HCT116 (cell line): Measurements from ENCODE around the gene AMPD3. TPM values are rescaled to one million over a fixed set of nuclear protein-coding genes. Genes with fewer than 3 reads are reported as not detected.

Source experiments
- ATAC-seq: fragments of 200-7000 bp; cut with Tn5 transposase; 2 replicates; pipeline ENCODE4 v1.9.1; 2020; ENCODE audit warnings: mild to moderate bottlenecking, moderate library complexity
- BruUV-seq: library from RNA; stranded (reverse); fragments of 400-500 nt; replicated peaks from 2 replicates; lab custom pipeline; 2021; lab: Mats Ljungman, UMichigan
- CTCF ChIA-PET: fragments of 300-600 bp; sonication (Branson Sonifier 250); formaldehyde crosslinking; loops from one replicate; lab custom pipeline; 2021; ENCODE audit warnings: antibody characterized with exemption; lab: Charles Lee
- POLR2A ChIA-PET: fragments of 300-600, 350-600 bp; sonication (Branson Sonifier 250); formaldehyde crosslinking; loops from one replicate; lab custom pipeline; 2021; ENCODE audit warnings: antibody characterized with exemption; lab: Charles Lee
- RAD21 ChIA-PET, 2 experiments: fragments of 300-600 bp; sonication (Branson Sonifier 250); formaldehyde crosslinking; loops; one replicate each; lab custom pipeline; 2023; ENCODE audit warnings: low total read pairs in 2 of 2; ENCODE audit not compliant: uncharacterized antibody in 2 of 2, unreplicated experiment in 2 of 2, low non-redundant PET in 1 of 2; lab: Charles Lee
- DNase-seq: peaks from one replicate; pipeline ENCODE4 v3.0.0-alpha.2; 2010; ENCODE audit warnings: low read depth, low spot score
- H2AFZ ChIP-seq: fragments of 200-600 bp; shearing (Covaris generic), sonication (generic); 2 replicates; pipeline ENCODE4 v1.6.1; 2017; ENCODE audit warnings: low read depth, mixed run types, mixed read lengths, antibody characterized with exemption, low read length; ENCODE audit not compliant: poor library complexity, severe bottlenecking
- H3K27ac ChIP-seq: 2 replicates; pipeline ENCODE4 v1.5.1; 2012; ENCODE audit warnings: low read depth, low read length
- H3K27me3 ChIP-seq: fragments of 200-600 bp; sonication (generic); 2 replicates; pipeline ENCODE4 v1.6.1; 2016; ENCODE audit warnings: mixed run types, low read length, mixed read lengths; ENCODE audit not compliant: insufficient read depth
- H3K36me3 ChIP-seq, 2 experiments: fragments of 200-500 bp in 1 of 2; fragments of 200-600 bp in 1 of 2; sonication (Bioruptor generic) in 1 of 2; sonication (generic) in 1 of 2; 2 replicates each; pipeline versions ENCODE4 v1.5.1 to v1.6.1; 2014 to 2016; ENCODE audit warnings: low read length in 2 of 2, inconsistent platforms in 1 of 2, mixed read lengths in 1 of 2, mixed run types in 1 of 2; ENCODE audit not compliant: insufficient read depth in 2 of 2, control insufficient read depth in 1 of 2
- H3K4me1 ChIP-seq, 2 experiments: fragments of 200-600 bp in 1 of 2; sonication (generic) in 1 of 2; 2 replicates each; pipeline versions ENCODE4 v1.5.1 to v1.6.1; 2012 to 2017; ENCODE audit warnings: low read length in 2 of 2, inconsistent platforms in 1 of 2, mild to moderate bottlenecking in 1 of 2, mixed read lengths in 1 of 2, mixed run types in 1 of 2, moderate library complexity in 1 of 2; ENCODE audit not compliant: insufficient read depth in 2 of 2, control insufficient read depth in 1 of 2
- H3K4me2 ChIP-seq: fragments of 200-600 bp; sonication (generic); 2 replicates; pipeline ENCODE4 v1.6.1; 2017; ENCODE audit warnings: mixed run types, low read length, mixed read lengths
- H3K4me3 ChIP-seq, 2 experiments: fragments of 200-600 bp in 1 of 2; sonication (generic) in 1 of 2; replicated peaks in 1 of 2; 2 replicates each; pipeline ENCODE4 v1.5.1; 2011 to 2016; ENCODE audit warnings: low read length in 2 of 2, control low read depth in 1 of 2, low read depth in 1 of 2, mild to moderate bottlenecking in 1 of 2, mixed read lengths in 1 of 2, mixed run types in 1 of 2
- H3K79me2 ChIP-seq: fragments of 200-600 bp; sonication (generic); 2 replicates; pipeline ENCODE4 v1.6.1; 2017; ENCODE audit warnings: mild to moderate bottlenecking, mixed run types, low read length, moderate library complexity, mixed read lengths; ENCODE audit not compliant: insufficient read depth
- H3K9ac ChIP-seq: fragments of 200-600 bp; sonication (generic); 2 replicates; pipeline ENCODE4 v1.6.1; 2016; ENCODE audit warnings: low read length, mixed read lengths
- H3K9me2 ChIP-seq: fragments of 200-600 bp; sonication (generic), shearing (Covaris generic); 2 replicates; pipeline ENCODE4 v1.6.1; 2017; ENCODE audit warnings: mixed run types, mild to moderate bottlenecking, moderate library complexity; ENCODE audit not compliant: insufficient read depth
- H3K9me3 ChIP-seq, 2 experiments: fragments of 200-500 bp in 1 of 2; fragments of 200-600 bp in 1 of 2; sonication (Bioruptor generic) in 1 of 2; sonication (generic) in 1 of 2; 2 replicates each; pipeline ENCODE4 v1.6.1; 2014 to 2017; ENCODE audit warnings: low read length in 2 of 2, mixed read lengths in 2 of 2, inconsistent platforms in 1 of 2, low read depth in 1 of 2, mild to moderate bottlenecking in 1 of 2, mixed run types in 1 of 2, moderate library complexity in 1 of 2; ENCODE audit not compliant: control insufficient read depth in 1 of 2, insufficient read depth in 1 of 2
- H4K20me1 ChIP-seq: fragments of 200-600 bp; sonication (generic), shearing (Covaris generic); 2 replicates; pipeline ENCODE4 v1.6.1; 2017; ENCODE audit warnings: mixed run types, mild to moderate bottlenecking, moderate library complexity; ENCODE audit not compliant: insufficient read depth
- CEBPB ChIP-seq: IDR thresholded peaks from 2 replicates; pipeline ENCODE4 v1.6.1; 2012; ENCODE audit warnings: low read depth
- ELF1 ChIP-seq: IDR thresholded peaks from 2 replicates; pipeline ENCODE4 v1.6.1; 2012; ENCODE audit warnings: low read depth, borderline replicate concordance
- EZH2 ChIP-seq: fragments of 200-600 bp; sonication (generic); IDR thresholded peaks from 2 replicates; pipeline ENCODE4 v1.6.1; 2017; ENCODE audit warnings: antibody characterized with exemption, mixed run types
- EZH2phosphoT487 ChIP-seq: fragments of 200-600 bp; IDR thresholded peaks from 2 replicates; pipeline ENCODE4 v1.6.1; 2018; ENCODE audit warnings: antibody characterized with exemption, borderline replicate concordance
- FOSL1 ChIP-seq: IDR thresholded peaks from 2 replicates; pipeline ENCODE4 v1.6.1; 2012; ENCODE audit warnings: low read depth
- MAX ChIP-seq: IDR thresholded peaks from 2 replicates; pipeline ENCODE4 v1.6.1; 2012
- POLR2A ChIP-seq: IDR thresholded peaks from 2 replicates; pipeline ENCODE4 v1.7.0; 2011; ENCODE audit warnings: borderline replicate concordance; ENCODE audit not compliant: insufficient read depth, insufficient read length; ENCODE audit errors: extremely low read depth
- POLR2AphosphoS5 ChIP-seq: IDR thresholded peaks from 2 replicates; pipeline ENCODE4 v1.6.1; 2011; ENCODE audit warnings: mild to moderate bottlenecking, low read depth, low read length, moderate library complexity
- RAD21 ChIP-seq: IDR thresholded peaks from 2 replicates; pipeline ENCODE4 v1.6.1; 2012; ENCODE audit warnings: low read depth, mild to moderate bottlenecking
- REST ChIP-seq: IDR thresholded peaks from 2 replicates; pipeline ENCODE4 v1.6.1; 2012; ENCODE audit warnings: low read depth
- SP1 ChIP-seq: IDR thresholded peaks from 2 replicates; pipeline ENCODE4 v1.6.1; 2012; ENCODE audit warnings: low read depth
- YY1 ChIP-seq: IDR thresholded peaks from 2 replicates; pipeline ENCODE4 v1.6.1; 2011; ENCODE audit warnings: low read length, low read depth, moderate library complexity, mild to moderate bottlenecking; ENCODE audit not compliant: insufficient replicate concordance; ENCODE audit errors: extremely low read depth
- intact Hi-C: fragments of 100-400 bp; cut with micrococcal nuclease; formaldehyde crosslinking; loops from 2 replicates; pipeline ENCODE4 v1.10.0; 2022
- total RNA-seq: library from RNA; stranded (reverse); gene quantifications from one replicate; pipeline ENCODE4 v1.2.1, GENCODE V29; 2021; ENCODE audit not compliant: unreplicated experiment

The AMPD3 gene
- total RNA-seq, 1 experiment from 2014 or later, result 25.9 TPM

DNA sequence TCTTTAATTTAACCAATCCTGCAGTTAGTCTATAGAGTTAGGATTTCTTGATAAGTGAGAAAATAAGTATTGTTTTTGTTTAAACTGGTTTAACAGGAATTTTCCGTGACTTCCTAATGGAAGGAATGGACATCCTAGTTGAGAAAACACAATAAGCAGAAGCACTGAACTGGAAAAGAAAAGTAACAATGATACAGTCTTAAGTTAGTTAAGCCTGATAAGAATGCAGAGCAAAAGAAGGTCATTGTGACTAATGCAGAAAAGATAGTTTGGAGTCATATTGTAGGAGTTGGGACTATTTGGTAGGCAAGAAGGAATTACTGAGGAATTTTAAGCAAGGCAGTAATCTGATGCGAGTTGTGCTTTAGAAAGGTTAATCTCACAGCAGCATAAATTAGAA, 74.2 kb downstream of the AMPD3 start:
- POLR2A ChIA-PET, result no interaction called here
- Histone ChIP-seq H3K4me3 (0 out of 4 replicates have a peak overlapping the region, but pooled peaks of 1 of the 2 experiments have one; percentile 3), H3K9me2 (no peaks in the 10 kb centered on the region), H3K9me3 (no peaks in the 10 kb centered on the region), H4K20me1 (no peaks in the 10 kb centered on the region), H2AFZ (no peak overlapping the region), H3K36me3 (peaks cover 8 to 61% of the 10 kb centered on the region in 2 experiments; a peak in 3 of 4 replicates), H3K9ac (peak overlapping the region; percentile 31), H3K4me2 (peak overlapping the region; percentile 77), H3K79me2 (peaks cover 76% of the 10 kb centered on the region), H3K4me1 (peaks cover 50 to 85% of the 10 kb centered on the region in 2 experiments), H3K27me3 (no peaks in the 10 kb centered on the region), H3K27ac (peak overlapping the region; percentile 90)
- intact Hi-C loops, result loop anchor here (5.0 kb wide), 1 partner anchor 208 kb away; no protein-coding TSS in a partner anchor
- TF ChIP-seq POLR2A (no peak), RAD21 (no peak), EZH2phosphoT487 (no peak), ELF1 (no peak), CEBPB (no peak), EZH2 (no peak), POLR2AphosphoS5 (no peak), MAX (no peak), YY1 (no peak), FOSL1 (no peak), REST (no peak), SP1 (no peak)
- RAD21 ChIA-PET, result no interaction called here
- CTCF ChIA-PET, result no interaction called here
- BruUV-seq, result no TSS peak
- ATAC-seq (no peak), DNase-seq (no peak)
